WTC11 (cell line): Measurements from ENCODE around the gene PEX6. TPM values are rescaled to one million over a fixed set of nuclear protein-coding genes. Genes with fewer than 3 reads are reported as not detected.

Experiments
- ATAC-seq: fragments of 200-7000 bp; cut with Tn5 transposase; 2 replicates; pipeline ENCODE4 v1.10.0; 2021; ENCODE audit warnings: mild to moderate bottlenecking, moderate library complexity
- CTCF ChIA-PET: fragments of 300-600 bp; sonication (Branson Sonifier 250); formaldehyde crosslinking; loops from one replicate; lab custom pipeline; 2021; ENCODE audit warnings: antibody characterized with exemption; lab: Charles Lee
- POLR2A ChIA-PET: fragments of 350-600 bp; sonication (Branson Sonifier 250); formaldehyde crosslinking; loops from one replicate; lab custom pipeline; 2021; ENCODE audit warnings: antibody characterized with exemption; lab: Charles Lee
- DNase-seq: peaks from one replicate; pipeline ENCODE4 v3.0.0; 2021; ENCODE audit warnings: low spot score
- H3K27ac Mint-ChIP-seq: 2 replicates; pipeline ENCODE4 v1.8.0; 2021; ENCODE audit warnings: mixed read lengths
- H3K27me3 Mint-ChIP-seq: 2 replicates; pipeline ENCODE4 v1.8.0; 2021; ENCODE audit warnings: low read depth, mild to moderate bottlenecking, moderate library complexity, mixed read lengths
- H3K36me3 Mint-ChIP-seq: 2 replicates; pipeline ENCODE4 v1.8.0; 2021; ENCODE audit warnings: mixed read lengths
- H3K4me1 Mint-ChIP-seq: 2 replicates; pipeline ENCODE4 v1.8.0; 2022; ENCODE audit warnings: mixed read lengths
- H3K4me3 Mint-ChIP-seq: 2 replicates; pipeline ENCODE4 v1.8.0; 2021; ENCODE audit warnings: mild to moderate bottlenecking, moderate library complexity, mixed read lengths
- H3K9me3 Mint-ChIP-seq: 2 replicates; pipeline ENCODE4 v1.8.0; 2021; ENCODE audit warnings: mixed read lengths
- CREB1 ChIP-seq: sonication (generic); formaldehyde crosslinking; IDR thresholded peaks from 2 replicates; pipeline ENCODE4 v1.8.0; 2023; ENCODE audit warnings: mild to moderate bottlenecking, missing genetic modification reagents
- ETV6 ChIP-seq: sonication (generic); formaldehyde crosslinking; IDR thresholded peaks from 2 replicates; pipeline ENCODE4 v1.8.1; 2022; ENCODE audit warnings: mild to moderate bottlenecking, missing genetic modification reagents
- GABPB1 ChIP-seq: sonication (generic); formaldehyde crosslinking; IDR thresholded peaks from 2 replicates; pipeline ENCODE4 v1.8.1; 2023; ENCODE audit warnings: mild to moderate bottlenecking, missing genetic modification reagents
- GRHL2 ChIP-seq: fragments of 250-450 bp; sonication (Bioruptor Pico); IDR thresholded peaks from 2 replicates; pipeline ENCODE4 v1.8.0; 2022; ENCODE audit warnings: mild to moderate bottlenecking, moderate library complexity; ENCODE audit not compliant: insufficient replicate concordance, severe bottlenecking
- HMGA2 ChIP-seq: fragments of 250-450 bp; sonication (Bioruptor Pico); IDR thresholded peaks from 2 replicates; pipeline ENCODE4 v1.4.0; 2021; ENCODE audit warnings: mild to moderate bottlenecking, moderate library complexity
- NFYB ChIP-seq: sonication (generic); formaldehyde crosslinking; conservative IDR thresholded peaks from 2 replicates; pipeline ENCODE4 v1.8.0; 2022; ENCODE audit warnings: low read depth, missing genetic modification reagents
- RORB ChIP-seq: fragments of 250-450 bp; sonication (Bioruptor Pico); IDR thresholded peaks from 2 replicates; pipeline ENCODE4 v1.9.0; 2021; ENCODE audit warnings: mild to moderate bottlenecking
- ZBTB21 ChIP-seq: sonication (generic); formaldehyde crosslinking; IDR thresholded peaks from 2 replicates; pipeline ENCODE4 v1.8.1; 2023; ENCODE audit warnings: mild to moderate bottlenecking, missing genetic modification reagents, borderline replicate concordance
- ZNF232 ChIP-seq: sonication (generic); formaldehyde crosslinking; IDR thresholded peaks from 2 replicates; pipeline ENCODE4 v1.8.0; 2022; ENCODE audit warnings: mild to moderate bottlenecking, missing genetic modification reagents
- ZNF396 ChIP-seq: fragments of 250-450 bp; sonication (Bioruptor Pico); IDR thresholded peaks from 2 replicates; pipeline ENCODE4 v1.8.0; 2021; ENCODE audit warnings: mild to moderate bottlenecking, moderate library complexity, borderline replicate concordance
- ZNF416 ChIP-seq: fragments of 250-450 bp; sonication (Bioruptor Pico); IDR thresholded peaks from 2 replicates; pipeline ENCODE4 v1.9.0; 2021; ENCODE audit warnings: mild to moderate bottlenecking, inconsistent platforms
- total RNA-seq: library from RNA; stranded (reverse); gene quantifications from 3 replicates; pipeline ENCODE4 v1.2.3, GENCODE V29; 2021
- TF ChIP-seq, protein P1 (sequence below): sonication (generic); formaldehyde crosslinking; IDR thresholded peaks from 2 replicates; pipeline ENCODE4 v1.8.1; 2023; ENCODE audit warnings: mild to moderate bottlenecking, missing genetic modification reagents
- TF ChIP-seq, protein P2 (sequence below): sonication (generic); formaldehyde crosslinking; IDR thresholded peaks from 2 replicates; pipeline ENCODE4 v1.8.1; 2023; ENCODE audit warnings: mild to moderate bottlenecking, moderate library complexity, missing genetic modification reagents
- TF ChIP-seq, protein P3 (sequence below): fragments of 200-600 bp; IDR thresholded peaks from 2 replicates; pipeline ENCODE4 v1.8.0; 2022; ENCODE audit warnings: antibody characterized with exemption
- TF ChIP-seq, protein P4 (sequence below): sonication (generic); formaldehyde crosslinking; IDR thresholded peaks from 2 replicates; pipeline ENCODE4 v1.8.0; 2023; ENCODE audit warnings: missing genetic modification reagents
- TF ChIP-seq, protein P5 (sequence below): sonication (generic); formaldehyde crosslinking; IDR thresholded peaks from 2 replicates; pipeline ENCODE4 v1.8.0; 2023; ENCODE audit warnings: missing genetic modification reagents, mild to moderate bottlenecking, borderline replicate concordance
- TF ChIP-seq, protein P6 (sequence below): sonication (generic); formaldehyde crosslinking; IDR thresholded peaks from 2 replicates; pipeline ENCODE4 v1.8.0; 2022; ENCODE audit warnings: mild to moderate bottlenecking, missing genetic modification reagents
- TF ChIP-seq, protein P7 (sequence below): fragments of 250-450 bp; sonication (Bioruptor Pico); IDR thresholded peaks from 2 replicates; pipeline ENCODE4 v1.8.0; 2021; ENCODE audit warnings: mild to moderate bottlenecking

PEX6 gene
- total RNA-seq, 1 experiment from 2014 or later, result 8.2 TPM

DNA sequence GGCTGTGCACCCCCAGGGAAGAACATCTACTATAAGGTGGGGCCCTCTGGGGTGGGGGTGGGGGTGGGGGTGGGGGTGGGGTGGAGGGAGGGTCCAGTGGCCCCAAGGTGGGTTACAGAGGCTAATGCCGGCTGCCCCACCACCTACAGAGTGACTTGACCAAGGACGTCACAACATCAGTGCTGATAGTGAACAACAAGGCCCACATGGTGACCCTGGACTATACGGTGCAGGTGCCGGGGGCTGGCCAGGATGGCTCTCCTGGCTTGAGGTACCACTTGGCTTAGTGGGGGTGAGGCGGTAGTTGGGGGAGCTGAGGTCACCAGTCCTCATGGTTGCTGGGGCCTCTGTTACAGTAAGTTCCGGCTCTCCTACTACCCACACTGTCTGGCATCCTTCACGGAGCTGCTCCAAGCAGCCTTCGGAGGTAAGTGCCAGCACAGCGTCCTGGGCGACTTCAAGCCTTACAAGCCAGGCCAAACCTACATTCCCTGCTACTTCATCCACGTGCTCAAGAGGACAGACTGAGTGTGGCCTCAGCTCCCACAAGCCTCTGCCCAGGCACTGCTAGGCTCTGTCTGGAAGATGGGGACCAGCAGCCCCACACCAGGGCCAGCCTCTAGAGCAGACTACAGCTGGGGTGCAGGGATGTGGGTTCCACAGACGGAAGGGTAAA lies 15.7 kb downstream of the PEX6 start (continued):
- TF ChIP-seq ETV6 (CRISPR knock-in tag), result no peak
- TF ChIP-seq RORB, result no peak
- TF ChIP-seq ZNF416 (CRISPR knock-in tag), result no peak
- TF ChIP-seq HMGA2 (CRISPR knock-in tag), result no peak
- TF ChIP-seq ZNF396 (CRISPR knock-in tag), result no peak
- TF ChIP-seq NFYB (CRISPR knock-in tag), result no peak
- TF ChIP-seq, protein P1, sequence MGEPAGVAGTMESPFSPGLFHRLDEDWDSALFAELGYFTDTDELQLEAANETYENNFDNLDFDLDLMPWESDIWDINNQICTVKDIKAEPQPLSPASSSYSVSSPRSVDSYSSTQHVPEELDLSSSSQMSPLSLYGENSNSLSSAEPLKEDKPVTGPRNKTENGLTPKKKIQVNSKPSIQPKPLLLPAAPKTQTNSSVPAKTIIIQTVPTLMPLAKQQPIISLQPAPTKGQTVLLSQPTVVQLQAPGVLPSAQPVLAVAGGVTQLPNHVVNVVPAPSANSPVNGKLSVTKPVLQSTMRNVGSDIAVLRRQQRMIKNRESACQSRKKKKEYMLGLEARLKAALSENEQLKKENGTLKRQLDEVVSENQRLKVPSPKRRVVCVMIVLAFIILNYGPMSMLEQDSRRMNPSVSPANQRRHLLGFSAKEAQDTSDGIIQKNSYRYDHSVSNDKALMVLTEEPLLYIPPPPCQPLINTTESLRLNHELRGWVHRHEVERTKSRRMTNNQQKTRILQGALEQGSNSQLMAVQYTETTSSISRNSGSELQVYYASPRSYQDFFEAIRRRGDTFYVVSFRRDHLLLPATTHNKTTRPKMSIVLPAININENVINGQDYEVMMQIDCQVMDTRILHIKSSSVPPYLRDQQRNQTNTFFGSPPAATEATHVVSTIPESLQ (CRISPR knock-in tag), result no peak
- TF ChIP-seq, protein P2, sequence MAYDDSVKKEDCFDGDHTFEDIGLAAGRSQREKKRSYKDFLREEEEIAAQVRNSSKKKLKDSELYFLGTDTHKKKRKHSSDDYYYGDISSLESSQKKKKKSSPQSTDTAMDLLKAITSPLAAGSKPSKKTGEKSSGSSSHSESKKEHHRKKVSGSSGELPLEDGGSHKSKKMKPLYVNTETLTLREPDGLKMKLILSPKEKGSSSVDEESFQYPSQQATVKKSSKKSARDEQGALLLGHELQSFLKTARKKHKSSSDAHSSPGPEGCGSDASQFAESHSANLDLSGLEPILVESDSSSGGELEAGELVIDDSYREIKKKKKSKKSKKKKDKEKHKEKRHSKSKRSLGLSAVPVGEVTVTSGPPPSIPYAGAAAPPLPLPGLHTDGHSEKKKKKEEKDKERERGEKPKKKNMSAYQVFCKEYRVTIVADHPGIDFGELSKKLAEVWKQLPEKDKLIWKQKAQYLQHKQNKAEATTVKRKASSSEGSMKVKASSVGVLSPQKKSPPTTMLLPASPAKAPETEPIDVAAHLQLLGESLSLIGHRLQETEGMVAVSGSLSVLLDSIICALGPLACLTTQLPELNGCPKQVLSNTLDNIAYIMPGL, result no peak
- TF ChIP-seq ZBTB21 (CRISPR knock-in tag), result no peak

DNA sequence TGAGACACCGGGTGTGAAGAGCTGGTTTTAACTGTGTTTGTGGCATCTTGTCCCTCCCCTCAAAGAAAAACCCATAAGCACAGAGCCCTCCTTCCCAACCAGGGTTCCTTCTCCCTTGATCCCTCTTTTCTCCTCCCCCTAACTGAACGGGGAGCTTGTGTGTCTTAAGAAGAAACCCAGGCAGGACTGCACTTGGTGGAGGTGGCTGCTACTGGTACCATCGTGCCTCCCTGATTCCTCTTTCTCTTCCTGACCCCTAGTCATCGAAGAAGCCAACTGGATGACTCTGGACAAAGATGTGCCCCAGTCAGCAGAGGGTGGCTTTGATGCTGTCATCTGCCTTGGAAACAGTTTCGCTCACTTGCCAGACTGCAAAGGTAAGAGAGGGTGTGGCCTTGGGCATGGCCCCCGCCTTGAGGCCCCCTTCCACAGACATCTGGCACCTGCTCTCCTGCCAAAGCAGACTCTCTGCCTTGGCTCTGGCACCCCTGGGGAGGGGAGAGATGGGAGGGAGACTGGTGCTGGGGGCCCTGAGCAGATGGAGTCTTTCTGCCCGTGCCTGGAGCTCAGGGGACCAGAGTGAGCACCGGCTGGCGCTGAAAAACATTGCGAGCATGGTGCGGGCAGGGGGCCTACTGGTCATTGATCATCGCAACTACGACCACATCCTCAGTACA lies 16.3 kb downstream of the PEX6 start:
- DNase-seq (no peak), ATAC-seq (no peak)
- CTCF ChIA-PET, result interaction anchor here (0.8 to 2.5 kb wide), 7 partner anchors 13 to 181 kb away, joined by 3 to 16 read pairs (median 6); partner anchors contain the start of genes CNPY3 and RRP36
- H3K27me3 Mint-ChIP-seq, result peaks cover 36% of the 10 kb centered on the region
- peaks cover 11% of the 10 kb centered on the region; the same call in 1 of the 2 replicates for H3K4me1 Mint-ChIP-seq
- POLR2A ChIA-PET, result interaction anchor here (1.7 kb wide), 1 partner anchor 33 kb away, joined by 5 read pairs; the partner anchor contains the start of gene CNPY3
- H3K36me3 Mint-ChIP-seq, result no peaks in the 10 kb centered on the region
- TF ChIP-seq, protein P3, sequence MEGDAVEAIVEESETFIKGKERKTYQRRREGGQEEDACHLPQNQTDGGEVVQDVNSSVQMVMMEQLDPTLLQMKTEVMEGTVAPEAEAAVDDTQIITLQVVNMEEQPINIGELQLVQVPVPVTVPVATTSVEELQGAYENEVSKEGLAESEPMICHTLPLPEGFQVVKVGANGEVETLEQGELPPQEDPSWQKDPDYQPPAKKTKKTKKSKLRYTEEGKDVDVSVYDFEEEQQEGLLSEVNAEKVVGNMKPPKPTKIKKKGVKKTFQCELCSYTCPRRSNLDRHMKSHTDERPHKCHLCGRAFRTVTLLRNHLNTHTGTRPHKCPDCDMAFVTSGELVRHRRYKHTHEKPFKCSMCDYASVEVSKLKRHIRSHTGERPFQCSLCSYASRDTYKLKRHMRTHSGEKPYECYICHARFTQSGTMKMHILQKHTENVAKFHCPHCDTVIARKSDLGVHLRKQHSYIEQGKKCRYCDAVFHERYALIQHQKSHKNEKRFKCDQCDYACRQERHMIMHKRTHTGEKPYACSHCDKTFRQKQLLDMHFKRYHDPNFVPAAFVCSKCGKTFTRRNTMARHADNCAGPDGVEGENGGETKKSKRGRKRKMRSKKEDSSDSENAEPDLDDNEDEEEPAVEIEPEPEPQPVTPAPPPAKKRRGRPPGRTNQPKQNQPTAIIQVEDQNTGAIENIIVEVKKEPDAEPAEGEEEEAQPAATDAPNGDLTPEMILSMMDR, result no peak
- TF ChIP-seq, protein P4, sequence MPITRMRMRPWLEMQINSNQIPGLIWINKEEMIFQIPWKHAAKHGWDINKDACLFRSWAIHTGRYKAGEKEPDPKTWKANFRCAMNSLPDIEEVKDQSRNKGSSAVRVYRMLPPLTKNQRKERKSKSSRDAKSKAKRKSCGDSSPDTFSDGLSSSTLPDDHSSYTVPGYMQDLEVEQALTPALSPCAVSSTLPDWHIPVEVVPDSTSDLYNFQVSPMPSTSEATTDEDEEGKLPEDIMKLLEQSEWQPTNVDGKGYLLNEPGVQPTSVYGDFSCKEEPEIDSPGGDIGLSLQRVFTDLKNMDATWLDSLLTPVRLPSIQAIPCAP (CRISPR knock-in tag), result no peak
- TF ChIP-seq, protein P5, sequence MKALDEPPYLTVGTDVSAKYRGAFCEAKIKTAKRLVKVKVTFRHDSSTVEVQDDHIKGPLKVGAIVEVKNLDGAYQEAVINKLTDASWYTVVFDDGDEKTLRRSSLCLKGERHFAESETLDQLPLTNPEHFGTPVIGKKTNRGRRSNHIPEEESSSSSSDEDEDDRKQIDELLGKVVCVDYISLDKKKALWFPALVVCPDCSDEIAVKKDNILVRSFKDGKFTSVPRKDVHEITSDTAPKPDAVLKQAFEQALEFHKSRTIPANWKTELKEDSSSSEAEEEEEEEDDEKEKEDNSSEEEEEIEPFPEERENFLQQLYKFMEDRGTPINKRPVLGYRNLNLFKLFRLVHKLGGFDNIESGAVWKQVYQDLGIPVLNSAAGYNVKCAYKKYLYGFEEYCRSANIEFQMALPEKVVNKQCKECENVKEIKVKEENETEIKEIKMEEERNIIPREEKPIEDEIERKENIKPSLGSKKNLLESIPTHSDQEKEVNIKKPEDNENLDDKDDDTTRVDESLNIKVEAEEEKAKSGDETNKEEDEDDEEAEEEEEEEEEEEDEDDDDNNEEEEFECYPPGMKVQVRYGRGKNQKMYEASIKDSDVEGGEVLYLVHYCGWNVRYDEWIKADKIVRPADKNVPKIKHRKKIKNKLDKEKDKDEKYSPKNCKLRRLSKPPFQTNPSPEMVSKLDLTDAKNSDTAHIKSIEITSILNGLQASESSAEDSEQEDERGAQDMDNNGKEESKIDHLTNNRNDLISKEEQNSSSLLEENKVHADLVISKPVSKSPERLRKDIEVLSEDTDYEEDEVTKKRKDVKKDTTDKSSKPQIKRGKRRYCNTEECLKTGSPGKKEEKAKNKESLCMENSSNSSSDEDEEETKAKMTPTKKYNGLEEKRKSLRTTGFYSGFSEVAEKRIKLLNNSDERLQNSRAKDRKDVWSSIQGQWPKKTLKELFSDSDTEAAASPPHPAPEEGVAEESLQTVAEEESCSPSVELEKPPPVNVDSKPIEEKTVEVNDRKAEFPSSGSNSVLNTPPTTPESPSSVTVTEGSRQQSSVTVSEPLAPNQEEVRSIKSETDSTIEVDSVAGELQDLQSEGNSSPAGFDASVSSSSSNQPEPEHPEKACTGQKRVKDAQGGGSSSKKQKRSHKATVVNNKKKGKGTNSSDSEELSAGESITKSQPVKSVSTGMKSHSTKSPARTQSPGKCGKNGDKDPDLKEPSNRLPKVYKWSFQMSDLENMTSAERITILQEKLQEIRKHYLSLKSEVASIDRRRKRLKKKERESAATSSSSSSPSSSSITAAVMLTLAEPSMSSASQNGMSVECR (CRISPR knock-in tag), result no peak
- TF ChIP-seq CREB1 (CRISPR knock-in tag) (no peak), GABPB1 (CRISPR knock-in tag) (no peak), ZNF232 (no peak), GRHL2 (CRISPR knock-in tag) (no peak)
- TF ChIP-seq, protein P6, sequence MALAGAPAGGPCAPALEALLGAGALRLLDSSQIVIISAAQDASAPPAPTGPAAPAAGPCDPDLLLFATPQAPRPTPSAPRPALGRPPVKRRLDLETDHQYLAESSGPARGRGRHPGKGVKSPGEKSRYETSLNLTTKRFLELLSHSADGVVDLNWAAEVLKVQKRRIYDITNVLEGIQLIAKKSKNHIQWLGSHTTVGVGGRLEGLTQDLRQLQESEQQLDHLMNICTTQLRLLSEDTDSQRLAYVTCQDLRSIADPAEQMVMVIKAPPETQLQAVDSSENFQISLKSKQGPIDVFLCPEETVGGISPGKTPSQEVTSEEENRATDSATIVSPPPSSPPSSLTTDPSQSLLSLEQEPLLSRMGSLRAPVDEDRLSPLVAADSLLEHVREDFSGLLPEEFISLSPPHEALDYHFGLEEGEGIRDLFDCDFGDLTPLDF (CRISPR knock-in tag), result no peak
- TF ChIP-seq, protein P2, result no peak
- TF ChIP-seq, protein P7, sequence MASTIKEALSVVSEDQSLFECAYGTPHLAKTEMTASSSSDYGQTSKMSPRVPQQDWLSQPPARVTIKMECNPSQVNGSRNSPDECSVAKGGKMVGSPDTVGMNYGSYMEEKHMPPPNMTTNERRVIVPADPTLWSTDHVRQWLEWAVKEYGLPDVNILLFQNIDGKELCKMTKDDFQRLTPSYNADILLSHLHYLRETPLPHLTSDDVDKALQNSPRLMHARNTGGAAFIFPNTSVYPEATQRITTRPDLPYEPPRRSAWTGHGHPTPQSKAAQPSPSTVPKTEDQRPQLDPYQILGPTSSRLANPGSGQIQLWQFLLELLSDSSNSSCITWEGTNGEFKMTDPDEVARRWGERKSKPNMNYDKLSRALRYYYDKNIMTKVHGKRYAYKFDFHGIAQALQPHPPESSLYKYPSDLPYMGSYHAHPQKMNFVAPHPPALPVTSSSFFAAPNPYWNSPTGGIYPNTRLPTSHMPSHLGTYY (CRISPR knock-in tag), result no peak
- TF ChIP-seq, all 79 proteins: peak for 0
- H3K27ac Mint-ChIP-seq, result no peak overlapping the region
- H3K4me3 Mint-ChIP-seq, result no peak overlapping the region
- no peaks in the 10 kb centered on the region for H3K9me3 Mint-ChIP-seq
